MCF 10A (cell line): ENCODE data around the gene SLC6A4. TPM values are rescaled to one million over a fixed set of nuclear protein-coding genes. Genes with fewer than 3 reads are reported as not detected.
"Not testable (repeated sequence)": the region's sequence is repeated elsewhere in the genome, so short reads cannot be mapped to it uniquely, and the experiment has no call there.

ENCODE experiments used
- BruUV-seq: library from RNA; stranded (reverse); fragments of 400-500 nt; replicated peaks from 2 replicates; lab custom pipeline; 2021; lab: Mats Ljungman, UMichigan
- CTCF ChIA-PET: fragments of 300-600 bp; sonication (Branson Sonifier 250); formaldehyde crosslinking; extraction: SDS; loops from one replicate; lab custom pipeline; 2021; ENCODE audit warnings: antibody characterized with exemption, inconsistent platforms; lab: Yijun Ruan, JAX
- POLR2A ChIA-PET: fragments of 300-600, 350-650 bp; sonication (Branson Sonifier 250); formaldehyde crosslinking; extraction: SDS; loops from one replicate; lab custom pipeline; 2020; ENCODE audit warnings: antibody characterized with exemption, inconsistent platforms; lab: Yijun Ruan, JAX
- DNase-seq: peaks from one replicate; pipeline ENCODE4 v3.0.0-alpha.2; 2018; ENCODE audit not compliant: unreplicated experiment
- H3K27ac Mint-ChIP-seq: one replicate; pipeline ENCODE4 v1.8.0; 2022; ENCODE audit warnings: mild to moderate bottlenecking, low read depth, mixed read lengths; ENCODE audit not compliant: unreplicated experiment
- H3K27me3 Mint-ChIP-seq: one replicate; pipeline ENCODE4 v1.8.0; 2022; ENCODE audit warnings: mixed read lengths; ENCODE audit not compliant: insufficient read depth, unreplicated experiment
- H3K36me3 Mint-ChIP-seq: one replicate; pipeline ENCODE4 v1.8.0; 2022; ENCODE audit warnings: mild to moderate bottlenecking, moderate library complexity, mixed read lengths; ENCODE audit not compliant: insufficient read depth, unreplicated experiment
- H3K4me1 Mint-ChIP-seq: one replicate; pipeline ENCODE4 v1.8.0; 2022; ENCODE audit warnings: mixed read lengths; ENCODE audit not compliant: insufficient read depth, unreplicated experiment
- H3K4me3 Mint-ChIP-seq: one replicate; pipeline ENCODE4 v1.8.0; 2022; ENCODE audit warnings: mild to moderate bottlenecking, moderate library complexity, mixed read lengths; ENCODE audit not compliant: unreplicated experiment
- H3K9me3 Mint-ChIP-seq: one replicate; pipeline ENCODE4 v1.8.0; 2022; ENCODE audit warnings: mixed read lengths; ENCODE audit not compliant: unreplicated experiment
- CTCF ChIP-seq: fragments of 200-600 bp; IDR thresholded peaks from one replicate; pipeline ENCODE4 v1.8.0; 2022; ENCODE audit warnings: antibody characterized with exemption, mild to moderate bottlenecking; ENCODE audit not compliant: unreplicated experiment
- intact Hi-C: fragments of 100-400 bp; cut with micrococcal nuclease; formaldehyde crosslinking; loops from 2 replicates; pipeline ENCODE4 v1.14.1; 2022
- total RNA-seq: library from RNA; stranded (reverse); gene quantifications from 2 replicates; pipeline ENCODE4 v1.2.3, GENCODE V29; 2022

Gene SLC6A4
- total RNA-seq, 1 experiment from 2014 or later: not detected

- no peaks in the 10 kb centered on the region for H3K27me3 Mint-ChIP-seq
- peaks cover 11% of the 10 kb centered on the region for H3K4me1 Mint-ChIP-seq
- intact Hi-C loops: no loop called here
- POLR2A ChIA-PET: interaction anchor here (0.9 to 2.3 kb wide), 3 partner anchors 10 to 46 kb away, joined by 3 to 6 read pairs (median 5); no protein-coding TSS in a partner anchor
- no peak for TF ChIP-seq CTCF
- no peaks in the 10 kb centered on the region for H3K9me3 Mint-ChIP-seq
- BruUV-seq: no TSS peak
- H3K4me3 Mint-ChIP-seq: no peak overlapping the region
- H3K27ac Mint-ChIP-seq: no peak overlapping the region
- CTCF ChIA-PET: no interaction called here
- peaks cover 53% of the 10 kb centered on the region for H3K36me3 Mint-ChIP-seq
- DNase-seq: no peak
Observed at GRCh38 chr17:30148376-30148775, 87.1 kb downstream of the SLC6A4 start.

- ChIA-PET CTCF (interaction anchor here (0.8 kb wide), 1 partner anchor 24 kb away, joined by 3 read pairs; no protein-coding TSS in a partner anchor), POLR2A (interaction anchor here (1.3 to 2.3 kb wide), 2 partner anchors 14 to 30 kb away, joined by 6 to 7 read pairs; no protein-coding TSS in a partner anchor)
- H3K4me3 Mint-ChIP-seq, intact Hi-C loops, BruUV-seq, H3K27me3 Mint-ChIP-seq, H3K27ac Mint-ChIP-seq, H3K9me3 Mint-ChIP-seq: not testable (repeated sequence)
- Mint-ChIP-seq H3K4me1 (peaks cover 11% of the 10 kb centered on the region), H3K36me3 (peaks cover 47% of the 10 kb centered on the region)
- peak; percentile 59 for DNase-seq
Observed at GRCh38 chr17:30147860-30148259, 87.6 kb downstream of the SLC6A4 start.

Other genes with a start within 250 kb of the SLC6A4 start
- gene NSRP1, start 118.9 kb downstream of the SLC6A4 start, total RNA-seq: 40.8 and 57.3 TPM in 2 replicates
- gene BLMH, start 56.2 kb upstream of the SLC6A4 start, total RNA-seq: 28.2 and 28.3 TPM in 2 replicates
- not detected in 2 replicates for gene TMIGD1, start 98.4 kb upstream of the SLC6A4 start, total RNA-seq
- 47.9 and 67.4 TPM in 2 replicates for gene CPD, start 143.2 kb upstream of the SLC6A4 start, total RNA-seq
- 57.6 and 69.4 TPM in 2 replicates for gene GOSR1, start 241.7 kb upstream of the SLC6A4 start, total RNA-seq